ENCODE results near the gene MPDZ.

MPDZ gene

GRCh38 chr9:13189362-13189761, 90.1 kb downstream of the MPDZ start:
- FAIRE-seq (no peak), DNase-seq (ENCODE audit: extremely low spot score, insufficient read length, low read depth) (no peak)

GRCh38 chr9:13186774-13187173, 92.7 kb downstream of the MPDZ start:
- FAIRE-seq = no peak
- no peak for DNase-seq (ENCODE audit: extremely low spot score, insufficient read length, low read depth)

- DNase-seq (ENCODE audit: extremely low spot score, insufficient read length, low read depth) (no peak), FAIRE-seq (no peak)
These were observed 93.4 kb downstream of the MPDZ start for GRCh38 chr9:13186091-13186490.

- DNase-seq (ENCODE audit: extremely low spot score, insufficient read length, low read depth) (no peak), FAIRE-seq (no peak)
These were observed 97.8 kb downstream of the MPDZ start for GRCh38 chr9:13181652-13182051.

- DNase-seq (ENCODE audit: extremely low spot score, insufficient read length, low read depth) = no peak
These were observed 100.2 kb downstream of the MPDZ start for GRCh38 chr9:13179257-13179656.

GRCh38 chr9:13175732-13176131, 103.8 kb downstream of the MPDZ start:
- DNase-seq (ENCODE audit: extremely low spot score, insufficient read length, low read depth) = no peak
- FAIRE-seq = no peak

More at GRCh38 chr9:13179257-13179656, 100.2 kb downstream of the MPDZ start:
- no peak for FAIRE-seq

GRCh38 chr9:13174906-13175639, 104.4 kb downstream of the MPDZ start:
- DNase-seq (ENCODE audit: extremely low spot score, insufficient read length, low read depth) (no peak), FAIRE-seq (no peak)

- DNase-seq (ENCODE audit: extremely low spot score, insufficient read length, low read depth) = no peak
These were observed 105.9 kb downstream of the MPDZ start for GRCh38 chr9:13173553-13173952.

GRCh38 chr9:13171261-13171660, 108.2 kb downstream of the MPDZ start:
- no peak for DNase-seq (ENCODE audit: extremely low spot score, insufficient read length, low read depth)
- FAIRE-seq = no peak

More at GRCh38 chr9:13173553-13173952, 105.9 kb downstream of the MPDZ start:
- FAIRE-seq = no peak

GRCh38 chr9:13166996-13167395, 112.5 kb downstream of the MPDZ start:
- DNase-seq (ENCODE audit: extremely low spot score, insufficient read length, low read depth) = no peak
- FAIRE-seq = no peak

GRCh38 chr9:13165956-13166355, 113.5 kb downstream of the MPDZ start:
- DNase-seq (ENCODE audit: extremely low spot score, insufficient read length, low read depth) = no peak

GRCh38 chr9:13165236-13165945, 114.1 kb downstream of the MPDZ start:
- FAIRE-seq = no peak
- DNase-seq (ENCODE audit: extremely low spot score, insufficient read length, low read depth) = no peak

More at GRCh38 chr9:13165956-13166355, 113.5 kb downstream of the MPDZ start:
- no peak for FAIRE-seq

GRCh38 chr9:13163946-13164345, 115.5 kb downstream of the MPDZ start:
- DNase-seq (ENCODE audit: extremely low spot score, insufficient read length, low read depth) (no peak), FAIRE-seq (no peak)

GRCh38 chr9:13163287-13163686, 116.2 kb downstream of the MPDZ start:
- DNase-seq (ENCODE audit: extremely low spot score, insufficient read length, low read depth) (no peak), FAIRE-seq (no peak)

GRCh38 chr9:13160051-13160450, 119.4 kb downstream of the MPDZ start:
- FAIRE-seq (no peak), DNase-seq (ENCODE audit: extremely low spot score, insufficient read length, low read depth) (no peak)

- FAIRE-seq (no peak), DNase-seq (ENCODE audit: extremely low spot score, insufficient read length, low read depth) (no peak)
These were observed 120.5 kb downstream of the MPDZ start for GRCh38 chr9:13158986-13159385.

- DNase-seq (ENCODE audit: extremely low spot score, insufficient read length, low read depth) (no peak), FAIRE-seq (no peak)
These were observed 128.0 kb downstream of the MPDZ start for GRCh38 chr9:13151489-13151888.

- no peak for FAIRE-seq
- no peak for DNase-seq (ENCODE audit: extremely low spot score, insufficient read length, low read depth)
These were observed 130.0 kb downstream of the MPDZ start for GRCh38 chr9:13149454-13149853.

GRCh38 chr9:13146840-13147239, 132.7 kb downstream of the MPDZ start:
- no peak for FAIRE-seq
- no peak for DNase-seq (ENCODE audit: extremely low spot score, insufficient read length, low read depth)

- DNase-seq (ENCODE audit: extremely low spot score, insufficient read length, low read depth) (no peak), FAIRE-seq (no peak)
These were observed 134.2 kb downstream of the MPDZ start for GRCh38 chr9:13145340-13145739.

- no peak for DNase-seq (ENCODE audit: extremely low spot score, insufficient read length, low read depth)
- FAIRE-seq = no peak
These were observed 135.2 kb downstream of the MPDZ start for GRCh38 chr9:13144166-13144775.
